HG02885 (cell line): ENCODE results near the gene XRCC4.
"Not testable (repeated sequence)": the region's sequence is repeated elsewhere in the genome, so short reads cannot be mapped to it uniquely, and the experiment has no call there.

Experiments used
- ATAC-seq: cut with Tn5 transposase; IDR thresholded peaks from one replicate; pipeline ENCODE4 v1.9.1; 2021; ENCODE audit warnings: mild to moderate bottlenecking; ENCODE audit not compliant: unreplicated experiment, poor library complexity

The XRCC4 gene

DNA sequence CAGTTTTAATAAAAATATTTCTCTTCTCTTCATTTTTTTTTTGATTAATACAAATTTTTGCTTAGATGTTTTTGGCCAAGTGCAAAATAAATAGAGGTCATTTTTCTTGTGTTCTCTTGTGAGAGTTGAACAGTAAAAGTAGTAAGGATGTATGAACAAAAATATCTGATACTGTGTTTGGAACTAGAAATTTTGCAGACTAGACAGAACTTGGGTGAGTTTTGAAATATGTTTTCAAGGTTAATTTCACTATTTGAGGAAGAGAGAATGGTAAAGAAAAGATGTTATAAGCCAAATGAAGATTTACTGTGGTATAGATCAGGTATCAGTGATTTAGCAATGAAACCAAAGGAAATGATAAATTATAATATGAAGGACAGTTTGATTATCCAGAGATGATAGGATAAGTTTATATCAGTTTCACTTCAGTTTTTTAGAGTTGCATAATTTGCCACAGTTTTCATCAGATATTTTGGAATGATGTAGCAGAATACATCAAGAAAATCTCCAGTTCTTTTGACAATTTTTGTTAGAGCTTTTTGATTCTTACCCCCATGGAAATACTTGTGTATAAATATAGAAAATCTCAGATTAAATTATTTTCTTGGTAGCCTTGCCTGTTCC lies 246.3 kb downstream of the XRCC4 start:
- ATAC-seq = no peak

GRCh38 chr5:83331842-83332241 lies 254.5 kb downstream of the XRCC4 start:
- no peak for ATAC-seq

DNA sequence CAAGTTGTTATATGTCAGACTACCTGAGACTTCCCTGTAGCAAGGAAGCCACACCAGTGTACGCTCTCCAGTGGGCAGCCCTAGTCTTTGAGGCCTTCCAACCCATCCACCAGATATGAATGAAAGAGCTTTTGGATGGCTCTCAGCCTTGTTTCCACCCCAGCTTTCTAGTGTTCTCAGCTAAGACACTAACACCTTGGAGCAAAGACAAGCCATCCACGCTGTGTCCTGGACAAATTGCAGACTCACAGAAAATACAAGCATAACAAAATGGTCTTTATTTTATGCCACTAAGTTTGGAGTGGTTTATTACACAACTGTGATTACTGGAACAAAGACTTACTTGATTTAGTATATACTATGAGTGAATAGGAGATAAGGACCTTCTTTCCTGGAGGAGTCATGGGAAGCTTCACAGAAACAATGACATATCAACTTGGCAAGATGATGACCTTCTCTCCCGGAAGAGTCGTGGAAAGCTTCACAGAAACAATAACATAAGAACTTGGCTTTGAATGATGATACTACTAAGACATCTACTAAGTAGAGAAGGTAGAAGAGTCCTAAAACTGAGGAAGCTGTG lies 260.2 kb downstream of the XRCC4 start:
- ATAC-seq = no peak

DNA sequence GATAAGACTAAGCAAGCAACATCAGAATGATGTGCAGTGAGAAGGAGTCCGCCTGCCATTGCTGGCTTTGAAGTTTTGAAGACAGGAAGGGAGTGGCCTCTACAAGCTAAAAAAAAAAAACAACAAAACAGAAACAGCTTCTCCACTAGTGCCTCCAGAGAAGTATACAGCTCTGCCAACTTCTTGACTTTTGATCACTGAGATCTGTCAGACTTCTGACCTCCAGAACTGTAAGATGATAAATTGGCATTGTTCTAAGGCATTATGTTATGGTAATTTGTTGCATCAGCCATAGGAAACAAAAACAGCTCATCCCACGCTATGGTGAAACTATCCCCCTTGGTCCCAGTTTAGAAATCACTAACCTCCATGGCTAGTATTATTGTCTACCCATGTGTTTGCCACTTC lies 263.2 kb downstream of the XRCC4 start:
- ATAC-seq = peak; percentile 80

DNA sequence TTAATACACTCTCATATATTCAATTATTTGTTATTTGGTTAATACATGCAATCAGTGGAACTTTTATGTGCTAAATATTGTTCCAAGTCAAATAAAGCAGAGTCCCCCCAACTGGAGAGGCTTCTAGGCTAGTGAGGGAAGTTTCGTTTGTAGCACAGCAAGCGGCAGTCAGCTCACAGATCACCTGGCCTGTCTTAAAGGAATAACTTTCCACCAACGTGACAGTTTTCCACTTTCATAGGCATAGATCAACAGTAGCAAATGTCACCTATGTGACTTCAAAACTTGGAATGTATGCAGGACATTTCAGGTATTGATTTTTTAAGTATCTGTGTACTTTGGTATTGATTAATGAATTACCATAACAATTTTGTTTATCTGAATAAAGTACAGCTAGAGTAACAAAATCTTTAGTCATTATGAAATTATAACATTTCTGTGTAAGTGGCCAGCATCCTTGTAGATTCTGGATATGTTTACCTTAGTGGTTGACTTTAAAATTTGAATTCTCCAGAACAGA lies 264.5 kb downstream of the XRCC4 start:
- no peak for ATAC-seq

DNA sequence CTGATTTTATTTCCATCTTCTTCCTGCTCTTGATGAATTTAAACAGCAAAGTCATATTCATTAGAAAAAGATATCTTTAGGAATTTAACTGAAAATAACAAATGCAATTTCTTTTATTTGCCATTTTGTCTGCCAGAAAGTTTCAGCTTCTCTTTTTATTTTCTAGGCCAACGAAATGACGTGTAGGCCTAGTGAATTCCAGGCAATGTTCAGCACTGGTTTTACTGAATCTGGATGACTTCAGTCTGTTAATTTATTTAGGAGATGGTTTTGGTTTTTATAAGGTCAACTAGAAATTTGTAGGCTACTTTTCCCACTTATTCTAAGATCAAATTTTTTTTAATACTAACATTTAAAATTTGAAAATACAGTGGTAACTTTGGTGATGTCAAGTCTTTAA lies 265.1 kb downstream of the XRCC4 start:
- no peak for ATAC-seq

GRCh38 chr5:83343299-83343698 lies 266.0 kb downstream of the XRCC4 start:
- ATAC-seq = no peak

DNA sequence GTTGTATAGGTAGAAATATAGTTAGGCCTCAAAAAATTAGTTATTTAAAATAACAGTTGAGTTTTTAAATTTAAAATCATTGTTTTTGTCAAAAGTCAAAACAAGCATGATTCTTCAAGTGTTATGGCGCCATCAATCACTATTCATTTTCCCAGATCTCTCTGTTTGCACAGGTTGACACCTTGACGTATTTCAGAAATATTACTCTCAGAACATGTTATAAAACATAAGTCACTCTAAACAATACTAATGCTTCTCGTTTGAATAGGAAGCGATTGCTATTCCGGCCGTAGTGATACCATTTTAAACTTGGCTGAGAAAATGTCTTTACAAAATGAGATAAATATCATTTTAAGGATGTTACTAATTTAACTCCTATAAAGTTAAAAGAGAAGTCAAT lies 268.1 kb downstream of the XRCC4 start:
- ATAC-seq = no peak

DNA sequence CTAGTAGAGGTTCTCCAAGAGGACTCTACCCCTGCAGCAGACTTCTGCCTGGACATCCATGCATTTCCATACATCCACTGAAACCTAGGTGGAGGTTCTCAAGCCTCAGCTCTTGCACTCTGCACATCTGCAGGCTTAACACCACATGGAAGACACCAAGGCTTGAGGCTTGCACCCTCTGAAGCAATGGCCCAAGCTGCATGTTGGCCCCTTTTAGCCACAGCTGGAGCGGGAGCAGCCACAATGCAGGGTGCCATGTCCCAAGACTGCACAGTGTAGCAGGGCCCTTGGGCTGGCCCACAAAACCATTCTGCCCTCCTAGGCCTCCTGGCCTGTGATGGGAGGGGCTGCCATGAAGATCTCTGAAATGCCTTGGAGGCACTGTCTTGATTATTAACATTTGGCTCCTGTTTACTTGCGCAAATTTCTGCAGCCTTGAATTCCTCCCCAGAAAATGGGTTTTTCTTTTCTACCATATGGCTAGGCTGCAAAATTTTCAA lies 271.0 kb downstream of the XRCC4 start:
- no peak for ATAC-seq

DNA sequence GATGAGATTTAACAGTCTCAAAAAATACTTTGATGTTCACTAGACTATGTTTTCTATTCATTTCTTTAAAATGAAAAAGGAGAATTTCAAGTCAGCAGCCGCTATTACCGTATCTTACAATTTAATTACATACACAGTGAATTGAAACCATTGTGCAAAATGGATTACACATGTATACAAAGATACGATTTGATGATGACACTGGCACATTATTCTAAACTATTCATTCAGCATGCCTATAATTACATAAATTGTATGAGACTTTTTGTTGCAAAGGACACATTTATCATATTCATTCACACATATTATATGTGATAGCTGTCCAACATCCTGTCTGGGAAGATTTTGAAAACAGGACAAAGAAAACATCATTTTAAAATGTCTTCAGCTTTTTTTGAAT lies 275.9 kb downstream of the XRCC4 start:
- ATAC-seq = no peak

- ATAC-seq = no peak
Observed at GRCh38 chr5:83353774-83354173, 276.4 kb downstream of the XRCC4 start.

GRCh38 chr5:83354958-83355357 lies 277.6 kb downstream of the XRCC4 start:
- no peak for ATAC-seq

GRCh38 chr5:83355482-83356014 lies 278.2 kb downstream of the XRCC4 start:
- not testable (repeated sequence) for ATAC-seq

GRCh38 chr5:83357621-83358231 lies 280.4 kb downstream of the XRCC4 start:
- ATAC-seq = peak; percentile 71

DNA sequence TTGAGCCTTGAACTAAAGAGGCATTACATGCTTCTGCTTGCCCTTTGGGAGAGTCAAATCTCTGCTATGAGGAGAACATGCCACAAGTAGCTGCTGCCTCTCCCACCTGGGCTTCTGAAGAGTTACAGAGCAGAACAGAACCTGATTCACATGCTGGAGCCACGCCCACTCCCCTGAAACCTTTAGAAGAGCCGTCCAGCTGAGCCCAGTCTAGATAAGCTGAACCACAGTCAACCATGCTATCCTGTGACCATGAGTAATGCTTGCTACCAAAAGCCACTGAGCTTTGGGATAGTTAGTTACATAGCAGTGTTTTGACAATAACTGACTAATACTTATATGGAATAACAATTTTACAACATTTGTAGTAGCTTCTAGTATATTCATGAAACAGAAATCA lies 283.2 kb downstream of the XRCC4 start:
- no peak for ATAC-seq

DNA sequence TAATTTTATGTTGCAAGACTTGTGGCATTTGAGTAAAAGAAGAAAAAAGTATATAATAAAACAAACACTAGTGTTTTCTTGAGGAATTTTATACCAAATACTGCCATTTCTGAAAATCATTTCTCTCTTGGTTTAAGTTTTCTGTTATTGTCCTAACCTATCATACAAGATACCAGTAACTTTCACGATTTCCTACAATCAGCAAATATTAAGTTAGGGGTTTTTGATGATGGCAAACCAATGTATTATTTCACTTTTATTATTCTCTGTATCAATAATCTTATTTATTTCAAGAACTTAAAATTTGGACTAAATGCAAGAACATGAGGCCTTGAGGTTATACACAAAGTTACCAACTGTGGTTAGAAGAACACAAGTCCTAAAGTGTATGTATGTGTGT lies 285.2 kb downstream of the XRCC4 start:
- ATAC-seq = no peak

- ATAC-seq = no peak
Observed at GRCh38 chr5:83363111-83363885, 286.0 kb downstream of the XRCC4 start.

- ATAC-seq = no peak
Observed at GRCh38 chr5:83363886-83364275, 286.5 kb downstream of the XRCC4 start.

DNA sequence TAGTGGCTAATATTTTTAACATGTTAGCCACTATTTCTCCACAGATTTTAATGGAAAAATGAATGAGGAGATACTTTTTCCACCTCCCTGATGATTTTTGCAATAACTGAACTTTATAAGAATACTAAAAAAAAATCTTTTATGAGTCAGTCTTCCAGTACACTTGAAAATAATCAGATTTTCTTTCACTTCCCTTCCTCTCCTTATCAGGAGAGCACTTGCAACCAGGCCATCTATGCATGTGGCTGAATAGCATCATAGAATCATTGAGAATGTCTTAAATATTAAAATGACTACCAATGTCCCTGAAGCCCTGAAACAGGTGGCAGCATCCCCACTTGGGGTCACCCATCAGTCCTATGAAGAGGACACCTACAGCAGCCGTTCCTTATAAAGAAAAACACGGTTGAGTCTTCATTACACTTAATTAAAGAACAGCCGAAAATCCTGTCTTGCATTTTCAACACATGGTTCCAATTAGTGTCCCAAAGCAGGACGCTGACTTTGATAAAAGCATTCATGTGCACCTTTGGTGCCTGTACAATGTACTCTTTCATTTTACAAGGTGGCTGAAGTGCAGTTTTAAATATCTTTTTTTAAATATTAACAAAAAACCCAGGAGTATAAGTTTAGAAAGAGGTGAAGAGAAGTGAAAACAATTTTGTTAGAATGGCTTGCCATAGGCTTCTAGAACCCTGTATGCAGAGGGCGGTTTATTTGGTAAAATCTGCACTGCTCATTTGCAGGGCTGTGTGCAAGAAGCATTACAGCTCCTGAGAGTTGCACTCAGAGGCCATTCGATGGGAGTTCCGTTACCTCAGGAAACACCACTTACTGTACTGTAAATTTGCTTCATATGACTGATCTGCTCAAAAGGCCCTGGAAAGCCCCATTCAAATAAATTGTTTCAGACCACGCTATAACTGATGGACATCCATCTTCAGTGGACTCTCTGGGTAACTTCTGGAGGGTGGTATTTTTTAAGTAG lies 287.3 kb downstream of the XRCC4 start:
- peak; percentile 59 for ATAC-seq
